SU-DHL-6 (cell line): ENCODE data around the gene WFDC12.
A peak's percentile ranks its signal among the peaks of the same experiment; 100 is the strongest.

ENCODE experiments used
- H2AFZ ChIP-seq: fragments of 200-600 bp; sonication (generic); 2 replicates; pipeline ENCODE4 v1.6.1; 2014; ENCODE audit warnings: low read depth, mild to moderate bottlenecking, moderate library complexity, mixed read lengths, antibody characterized with exemption, low read length; ENCODE audit not compliant: severe bottlenecking
- H3F3A ChIP-seq: fragments of 200-600 bp; shearing (Covaris generic); 2 replicates; pipeline ENCODE4 v1.6.0; 2016; ENCODE audit warnings: antibody characterized with exemption, mild to moderate bottlenecking; ENCODE audit not compliant: insufficient read depth
- H3K27ac ChIP-seq: fragments of 200-600 bp; sonication (generic); 2 replicates; pipeline ENCODE4 v1.5.1; 2016; ENCODE audit warnings: low read depth, mild to moderate bottlenecking, low read length, moderate library complexity, mixed read lengths
- H3K27me3 ChIP-seq: fragments of 200-600 bp; sonication (generic), shearing (Covaris generic); 2 replicates; pipeline ENCODE4 v1.6.0; 2014; ENCODE audit warnings: mild to moderate bottlenecking, low read length
- H3K36me3 ChIP-seq: fragments of 200-600 bp; sonication (generic); 2 replicates; pipeline ENCODE4 v1.6.1; 2014; ENCODE audit warnings: mild to moderate bottlenecking, low read length, mixed read lengths
- H3K4me2 ChIP-seq: fragments of 300-600, 200-600 bp; shearing (Covaris generic), sonication (generic); 2 replicates; pipeline ENCODE4 v1.6.0; 2014; ENCODE audit warnings: low read length, low read depth, mild to moderate bottlenecking; ENCODE audit not compliant: poor library complexity, severe bottlenecking
- H3K4me3 ChIP-seq: fragments of 200-600 bp; sonication (generic); 2 replicates; pipeline ENCODE4 v1.5.1; 2014; ENCODE audit warnings: antibody characterized with exemption, low read length, mild to moderate bottlenecking, mixed read lengths; ENCODE audit not compliant: insufficient read depth, poor library complexity, severe bottlenecking
- H3K79me2 ChIP-seq: fragments of 200-600 bp; sonication (generic); 2 replicates; pipeline ENCODE4 v1.6.1; 2014; ENCODE audit warnings: mild to moderate bottlenecking, low read length, moderate library complexity; ENCODE audit not compliant: insufficient read depth
- H3K9ac ChIP-seq: fragments of 200-600 bp; sonication (generic); 2 replicates; pipeline ENCODE4 v1.7.0; 2014; ENCODE audit warnings: mild to moderate bottlenecking, low read length
- H3K9me2 ChIP-seq: fragments of 200-600 bp; sonication (generic); replicated peaks from 2 replicates; pipeline ENCODE4 v1.6.1; 2014; ENCODE audit warnings: low read length; ENCODE audit not compliant: insufficient read depth
- H3K9me3 ChIP-seq: fragments of 200-600 bp; sonication (generic); 2 replicates; pipeline ENCODE4 v1.6.1; 2014; ENCODE audit warnings: low read length, mixed read lengths; ENCODE audit not compliant: insufficient read depth
- H4K20me1 ChIP-seq: fragments of 200-600 bp; sonication (generic); 2 replicates; pipeline ENCODE4 v1.6.1; 2014; ENCODE audit warnings: low read depth, mild to moderate bottlenecking, antibody characterized with exemption, low read length, moderate library complexity, mixed read lengths
- CTCF ChIP-seq: fragments of 200-600 bp; sonication (generic); IDR thresholded peaks from one replicate; pipeline ENCODE4 v1.5.1; 2017; ENCODE audit warnings: antibody characterized with exemption, mild to moderate bottlenecking, low read length, moderate library complexity; ENCODE audit not compliant: insufficient read depth, poor library complexity, severe bottlenecking
- EZH2phosphoT487 ChIP-seq: fragments of 200-600 bp; sonication (generic), shearing (Covaris generic); conservative IDR thresholded peaks from 2 replicates; pipeline ENCODE4 v1.6.1; 2018; ENCODE audit warnings: mild to moderate bottlenecking, antibody characterized with exemption, low read length, moderate library complexity, mixed read lengths

WFDC12 gene

GRCh38 chr20:45101333-45101850 lies 22.9 kb downstream of the WFDC12 start:
- no peak overlapping the region for H3K4me3 ChIP-seq
- no peaks in the 10 kb centered on the region for H3K27me3 ChIP-seq
- H3K9me3 ChIP-seq, result no peaks in the 10 kb centered on the region
- H3K79me2 ChIP-seq, result no peaks in the 10 kb centered on the region
- TF ChIP-seq CTCF (no peak), EZH2phosphoT487 (no peak)
- H3K9me2 ChIP-seq, result no peaks in the 10 kb centered on the region
- no peaks in the 10 kb centered on the region for H4K20me1 ChIP-seq
- H2AFZ ChIP-seq, result peak overlapping the region; percentile 69
- no peaks in the 10 kb centered on the region for H3F3A ChIP-seq
- H3K27ac ChIP-seq, result no peak overlapping the region
- H3K9ac ChIP-seq, result no peak overlapping the region
- H3K4me2 ChIP-seq, result no peak overlapping the region
- no peaks in the 10 kb centered on the region for H3K36me3 ChIP-seq

- Histone ChIP-seq H2AFZ (peak within 1 kb of the TSS; percentile 69), H3K27ac (no peak within 1 kb of the TSS), H3K27me3 (no peaks in the 10 kb centered on the region), H3K4me2 (no peak within 1 kb of the TSS), H3K9ac (no peak within 1 kb of the TSS), H3K79me2 (no peaks in the 10 kb centered on the region), H3F3A (no peaks in the 10 kb centered on the region), H3K9me3 (no peaks in the 10 kb centered on the region), H3K4me3 (no peak within 1 kb of the TSS), H3K9me2 (no peaks in the 10 kb centered on the region), H4K20me1 (no peaks in the 10 kb centered on the region), H3K36me3 (no peaks in the 10 kb centered on the region)
- TF ChIP-seq CTCF (no peak), EZH2phosphoT487 (no peak)
These were observed 23.6 kb downstream of the WFDC12 start, which contains the start of gene KCNS1 for GRCh38 chr20:45100563-45101245. Gene KCNS1, minus strand, starts transcription at chr20:45101127. Its CDS starts 1,891 bp downstream, at chr20:45099236.

- no peaks in the 10 kb centered on the region for H3K36me3 ChIP-seq
- no peak overlapping the region for H3K4me2 ChIP-seq
- H2AFZ ChIP-seq, result no peak overlapping the region
- no peaks in the 10 kb centered on the region for H3K9me3 ChIP-seq
- no peaks in the 10 kb centered on the region for H4K20me1 ChIP-seq
- H3K4me3 ChIP-seq, result no peak overlapping the region
- H3K27ac ChIP-seq, result no peak overlapping the region
- no peaks in the 10 kb centered on the region for H3K27me3 ChIP-seq
- TF ChIP-seq EZH2phosphoT487, result no peak
- no peak for TF ChIP-seq CTCF
- no peaks in the 10 kb centered on the region for H3F3A ChIP-seq
- H3K79me2 ChIP-seq, result no peaks in the 10 kb centered on the region
- no peak overlapping the region for H3K9ac ChIP-seq
- no peaks in the 10 kb centered on the region for H3K9me2 ChIP-seq
These were observed 26.0 kb downstream of the WFDC12 start for GRCh38 chr20:45098103-45098773.
